HG02588 (cell line): ENCODE results near the gene RERE.

ENCODE experiments used
- ATAC-seq: cut with Tn5 transposase; IDR thresholded peaks from one replicate; pipeline ENCODE4 v1.9.1; 2021; ENCODE audit warnings: mild to moderate bottlenecking, moderate library complexity; ENCODE audit not compliant: unreplicated experiment

RERE gene

GRCh38 chr1:8374356-8374755 is 443.1 kb downstream of the RERE start:
- ATAC-seq = no peak

GRCh38 chr1:8373581-8374241 is 443.7 kb downstream of the RERE start:
- ATAC-seq = no peak

- no peak for ATAC-seq
Observed at GRCh38 chr1:8373125-8373524, 444.3 kb downstream of the RERE start.

DNA sequence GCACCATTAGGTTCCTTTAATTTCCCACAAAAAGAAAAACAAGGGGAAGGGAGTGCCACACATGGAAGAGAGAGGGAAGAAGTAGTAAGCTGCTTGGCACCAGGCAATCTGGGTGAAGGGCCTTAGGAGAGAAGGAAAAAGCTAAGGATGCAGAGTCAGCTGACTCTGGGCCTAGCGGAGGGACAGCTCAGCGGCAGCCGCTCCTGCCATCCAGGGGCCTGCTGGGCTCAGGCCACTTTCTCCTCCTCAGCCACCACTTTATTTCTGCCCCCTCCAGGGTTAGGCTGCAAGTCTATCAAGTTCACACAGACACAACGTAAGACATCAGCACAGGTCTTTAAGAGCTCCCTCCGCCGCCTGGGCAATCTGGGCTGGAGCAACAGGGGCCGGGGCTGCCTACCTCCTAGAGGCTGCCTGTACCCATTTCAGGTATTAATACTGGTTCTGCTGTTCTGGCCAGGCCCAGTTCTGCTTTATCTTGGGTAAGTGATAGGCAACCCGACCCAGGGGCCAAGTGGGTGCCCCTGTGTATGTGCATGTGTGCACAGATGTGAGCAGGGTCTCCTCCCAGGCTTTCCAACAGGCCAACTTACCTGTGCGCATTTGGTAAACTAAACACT is 446.0 kb downstream of the RERE start:
- ATAC-seq = no peak

DNA sequence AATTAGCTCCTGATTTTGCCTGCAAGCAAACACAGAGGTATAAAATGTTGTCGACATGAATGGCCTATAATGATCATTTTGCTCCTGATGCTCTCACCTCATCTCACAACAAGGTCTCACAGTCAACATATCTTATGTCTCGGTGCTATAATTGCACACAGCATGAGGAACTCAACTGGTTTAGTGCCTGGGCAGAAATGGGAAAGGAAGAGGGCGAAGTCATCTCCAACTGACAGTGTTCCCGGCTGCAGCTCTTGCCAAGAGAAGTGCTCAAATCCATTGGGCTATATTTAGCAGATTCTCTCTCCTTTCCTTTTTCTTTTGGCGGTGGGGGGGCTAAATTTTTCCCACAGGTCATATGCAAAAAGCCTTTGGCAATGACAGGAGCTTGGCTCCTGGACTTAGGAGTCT is 446.5 kb downstream of the RERE start:
- ATAC-seq = no peak

DNA sequence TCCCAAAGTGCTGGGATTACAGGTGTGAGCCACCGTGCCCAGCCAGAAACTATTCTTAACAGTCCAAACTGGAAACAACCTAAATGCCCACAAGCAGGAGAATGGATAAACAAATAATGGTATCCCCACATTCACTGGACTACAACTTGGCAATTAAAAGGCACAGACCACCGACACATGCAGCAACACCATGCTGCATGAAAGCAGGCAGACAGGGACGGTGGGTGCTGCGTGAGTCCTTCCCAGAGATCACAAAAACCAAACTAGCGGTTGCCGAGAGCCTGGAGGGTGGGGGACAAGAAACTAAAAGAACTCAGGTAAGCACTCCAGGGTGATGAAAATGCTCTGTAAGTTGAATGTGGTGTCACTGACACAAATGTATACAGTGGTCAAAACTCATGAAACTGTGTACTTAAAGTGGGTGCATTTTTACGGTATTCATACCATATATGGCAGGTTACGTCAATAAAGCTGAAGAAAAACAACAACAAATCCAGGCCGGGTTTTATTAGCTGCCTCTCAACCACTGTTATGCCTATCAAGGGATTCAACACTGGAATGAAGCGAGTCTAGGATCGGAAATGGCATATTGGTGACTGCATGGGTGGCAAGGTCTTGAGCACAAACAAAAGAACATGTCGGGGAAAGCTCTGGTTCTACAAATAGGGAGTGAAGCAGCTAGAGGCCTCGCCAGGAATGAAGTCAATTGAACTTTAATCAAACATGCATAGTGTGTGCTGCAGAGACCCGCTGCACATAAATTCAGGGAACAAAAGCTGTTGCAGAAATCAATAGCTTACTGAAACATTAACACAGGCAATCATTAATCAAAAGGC is 447.2 kb downstream of the RERE start:
- ATAC-seq = no peak

DNA sequence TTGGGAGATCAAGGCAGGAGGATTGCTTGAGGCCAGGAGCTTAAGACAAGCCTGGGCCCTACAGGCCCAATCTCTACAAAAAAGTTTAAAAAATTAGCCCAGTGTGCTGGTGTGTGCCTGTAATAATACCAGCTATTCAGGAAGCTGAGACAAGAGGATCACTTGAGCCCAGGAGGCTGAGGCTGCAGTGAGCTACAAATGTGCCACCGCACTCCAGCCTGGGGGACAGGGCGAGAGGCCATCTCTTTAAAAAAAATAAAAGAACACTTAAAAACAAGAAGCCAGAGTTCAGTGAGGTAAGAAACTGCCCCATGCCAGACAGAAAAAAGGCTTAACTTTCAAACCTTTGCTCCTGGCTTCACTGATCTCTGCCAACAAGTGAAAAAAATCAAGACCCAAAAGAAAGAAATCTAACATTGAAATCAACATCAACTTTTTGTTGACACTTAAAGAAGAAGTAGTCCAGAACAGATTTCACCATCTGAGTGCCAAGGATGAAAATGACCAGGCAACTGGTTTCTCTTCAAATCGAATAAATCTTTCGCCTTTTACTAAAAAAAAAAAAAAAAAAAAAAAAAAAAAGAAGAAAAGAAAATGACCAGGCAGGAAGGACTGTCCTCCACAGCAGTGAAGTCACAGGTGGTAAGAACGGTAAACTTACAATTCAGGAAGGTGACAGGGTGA is 448.3 kb downstream of the RERE start:
- ATAC-seq = no peak

DNA sequence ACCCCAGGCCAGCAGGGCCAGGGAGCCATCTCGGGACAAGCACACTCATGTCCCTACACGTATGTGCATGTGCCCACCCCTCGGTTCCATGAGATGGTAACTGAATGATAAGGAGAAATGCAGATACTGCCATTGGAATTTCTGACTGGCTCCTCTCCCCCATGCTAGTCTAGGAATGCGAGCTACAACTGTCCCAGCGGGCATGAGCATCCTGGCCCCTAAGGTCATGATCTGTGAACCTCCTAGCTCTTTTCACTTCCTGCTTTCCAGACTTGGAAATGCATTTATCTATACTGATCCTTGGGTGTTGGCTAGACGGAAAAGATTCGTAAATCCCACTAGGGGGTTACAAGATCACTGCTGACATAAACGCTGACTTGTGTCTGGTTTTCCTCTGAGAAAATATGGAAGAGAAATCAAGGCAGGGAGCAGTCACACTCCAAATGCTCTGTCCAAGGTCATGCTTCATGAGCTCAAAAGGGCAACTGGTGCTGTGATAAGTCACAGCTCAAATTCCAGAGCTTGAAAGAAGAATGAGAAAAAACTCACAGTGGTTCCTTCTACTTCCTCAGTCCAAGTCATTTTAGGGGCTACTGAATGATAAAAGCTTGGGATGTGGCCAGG is 449.8 kb downstream of the RERE start:
- ATAC-seq = no peak

DNA sequence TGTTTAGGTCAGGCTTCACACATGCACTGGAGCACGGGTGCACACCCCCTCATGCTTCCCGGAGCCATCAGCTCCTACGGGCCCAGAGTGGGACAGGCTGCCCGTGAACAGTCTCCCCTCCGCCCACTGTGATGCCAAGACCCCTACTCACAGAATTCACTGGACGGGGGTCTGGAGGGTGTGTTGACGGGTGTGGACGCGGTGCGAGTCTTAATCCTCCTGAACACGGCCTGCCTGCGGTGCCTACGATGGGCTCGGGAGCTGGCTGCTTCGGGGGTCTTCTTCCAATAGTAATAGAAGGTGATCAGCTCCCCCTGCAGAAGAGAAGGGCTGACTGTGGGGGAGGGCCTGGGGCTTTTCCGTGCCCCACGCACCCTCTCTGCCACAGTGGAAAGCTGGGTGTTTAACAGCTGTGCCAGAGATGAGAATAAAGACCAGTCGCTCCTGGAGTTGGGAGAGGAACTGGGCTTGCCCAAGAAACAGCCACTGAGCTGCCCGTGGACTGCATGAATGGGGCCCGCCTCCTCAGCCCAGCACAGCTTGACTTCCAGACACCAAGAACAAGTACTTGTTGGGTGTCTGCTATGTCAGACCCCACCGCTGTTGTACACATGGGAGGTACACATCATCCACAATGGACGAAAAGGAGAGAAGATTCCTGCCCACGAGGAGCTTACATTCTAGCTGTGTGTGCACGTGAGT is 451.6 kb downstream of the RERE start:
- no peak for ATAC-seq

DNA sequence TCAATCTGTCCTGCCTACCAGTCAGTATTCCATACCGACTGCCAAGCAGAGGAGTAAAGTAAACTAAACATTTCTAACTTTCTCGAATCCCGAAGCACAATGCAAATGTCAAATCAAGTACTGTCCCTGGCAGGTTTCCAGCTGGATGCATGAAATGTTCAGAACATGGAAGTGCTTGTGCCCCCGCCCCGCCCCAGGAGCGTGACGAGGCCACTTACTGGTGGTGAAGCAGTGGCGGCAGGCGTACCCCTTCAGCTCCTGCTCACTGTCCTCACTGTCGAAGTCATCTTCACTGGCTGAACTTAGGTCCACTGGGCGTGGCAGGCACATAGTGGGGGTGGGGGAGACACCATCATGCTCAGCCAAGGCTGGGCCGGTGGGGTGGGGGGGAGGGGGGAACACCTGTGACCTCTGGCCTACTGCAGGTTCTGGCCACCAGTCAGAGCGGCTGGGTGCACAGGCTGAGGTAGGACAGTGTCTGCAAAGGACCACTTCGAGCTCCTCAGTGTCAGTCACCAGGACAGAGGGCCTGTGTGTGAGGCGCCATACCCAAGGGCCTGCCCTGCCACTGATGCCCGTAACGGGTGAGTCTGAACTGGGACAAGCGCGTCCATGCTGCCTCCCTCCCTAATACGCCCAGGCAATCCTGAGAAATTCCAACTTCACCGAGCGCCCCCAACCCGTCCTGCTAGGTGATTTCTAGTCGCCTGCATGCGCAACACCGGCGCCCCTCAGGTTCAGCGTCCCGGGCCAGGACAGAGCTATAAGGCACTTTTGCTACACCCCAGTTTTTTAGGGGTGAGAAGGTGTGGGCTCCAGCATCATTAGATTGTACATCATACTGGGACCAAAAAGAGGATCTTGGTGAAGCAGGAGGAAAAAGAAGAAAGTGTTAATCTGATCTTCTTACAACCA is 452.7 kb downstream of the RERE start:
- ATAC-seq = no peak

DNA sequence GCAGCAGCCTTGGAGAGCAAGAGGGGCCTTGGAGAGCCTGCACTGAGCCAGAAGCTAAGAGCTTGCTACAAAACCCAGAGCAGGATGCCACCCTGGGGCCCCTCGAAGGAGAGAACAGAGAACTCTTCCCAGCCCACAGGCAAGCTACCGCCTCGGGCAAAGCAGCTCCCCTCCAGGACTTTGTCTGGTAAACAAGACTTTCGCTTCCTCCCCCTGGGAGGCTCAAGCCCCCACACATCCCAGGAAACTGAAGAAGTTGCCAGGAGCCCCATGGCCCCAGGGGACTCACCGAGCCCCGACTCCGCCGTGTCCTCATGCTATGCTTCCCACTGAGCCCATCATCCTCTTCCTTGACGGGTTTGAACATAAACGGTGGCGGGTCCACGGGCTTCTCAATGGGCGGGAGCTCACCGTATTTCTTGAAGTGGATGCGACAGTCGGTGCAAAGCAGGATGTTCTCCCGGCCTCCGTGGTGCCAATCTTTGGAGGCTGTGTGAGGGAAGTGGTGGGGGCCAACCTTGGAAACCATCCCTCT is 453.6 kb downstream of the RERE start:
- ATAC-seq = no peak

DNA sequence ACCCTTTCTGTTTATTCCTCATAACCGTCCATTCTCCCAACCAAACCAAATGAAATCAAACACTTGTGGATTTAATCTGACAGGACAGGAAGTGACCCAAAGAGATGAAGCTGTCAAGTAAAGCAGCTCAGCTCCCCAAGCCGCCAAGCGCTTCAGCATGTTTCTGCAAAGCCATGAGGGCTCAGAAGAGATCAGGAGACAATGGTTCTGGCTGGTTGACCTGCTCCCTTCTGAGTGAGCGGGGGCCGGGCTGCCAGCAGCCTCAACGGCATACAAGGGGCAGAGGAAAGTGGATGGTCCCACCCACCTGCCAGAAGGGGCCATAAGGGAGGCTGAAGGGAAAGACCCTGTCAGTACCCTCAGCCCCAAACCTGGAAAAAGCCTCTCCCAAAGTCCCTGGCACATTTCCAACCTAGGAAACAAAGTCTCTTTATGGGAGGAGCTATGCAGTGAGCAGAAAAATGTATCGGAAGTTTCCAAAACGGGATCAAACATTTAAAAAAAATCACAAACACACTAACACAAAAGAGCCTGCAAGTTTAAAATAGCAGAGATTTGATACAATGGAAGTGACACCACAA is 454.2 kb downstream of the RERE start:
- ATAC-seq = no peak

DNA sequence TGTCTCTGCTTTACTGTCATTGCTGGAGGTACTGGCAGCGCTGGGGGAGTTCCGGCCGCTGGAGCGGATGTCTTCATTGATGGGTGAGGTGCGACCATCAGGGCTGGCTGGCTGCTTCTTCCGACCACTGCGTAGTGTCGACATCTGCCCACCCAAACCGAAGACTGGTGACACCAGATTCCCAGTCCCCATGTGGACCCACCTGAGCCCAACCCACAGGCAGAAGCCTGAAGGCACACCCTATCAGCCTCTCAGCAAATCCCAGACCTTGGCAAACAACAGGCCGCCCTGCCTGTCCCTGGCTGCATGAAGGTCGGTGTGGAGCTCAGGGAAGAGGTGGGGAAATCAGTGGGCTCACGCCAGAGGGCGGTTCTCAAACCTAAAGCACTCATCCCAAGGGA is 454.7 kb downstream of the RERE start:
- no peak for ATAC-seq

DNA sequence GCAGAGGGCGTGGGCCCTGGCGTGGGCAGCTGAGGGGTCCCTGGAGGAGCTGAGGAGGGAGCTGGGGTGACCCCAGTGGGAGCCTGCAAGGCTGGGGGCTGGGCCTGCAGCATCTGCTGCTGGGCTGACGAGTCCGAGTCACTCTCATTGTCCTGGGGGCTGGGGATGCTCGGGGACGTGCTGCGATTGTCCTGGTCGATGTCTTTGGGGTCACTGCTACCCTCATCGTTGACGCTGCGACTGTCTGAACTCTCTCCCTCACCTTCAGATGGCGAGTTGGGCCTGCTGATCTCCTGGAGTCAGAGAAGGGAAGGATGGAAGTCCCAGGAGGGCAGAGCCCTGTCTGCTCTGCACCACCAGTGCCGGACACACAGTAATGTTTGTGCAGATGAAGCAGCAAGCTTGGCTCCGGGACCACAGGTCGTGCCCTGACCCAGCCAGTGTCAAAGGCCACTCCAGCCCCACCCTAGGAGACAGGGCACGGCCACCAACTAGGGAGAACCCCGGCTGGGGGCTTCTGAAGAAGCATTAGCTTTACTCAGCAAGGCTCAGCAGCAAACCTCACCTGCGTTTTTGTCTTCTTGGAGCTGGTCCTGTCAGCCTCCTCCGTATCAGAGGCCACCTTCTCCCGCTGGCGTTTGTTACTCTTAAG is 456.1 kb downstream of the RERE start:
- no peak for ATAC-seq

- ATAC-seq = no peak
Observed at GRCh38 chr1:8360493-8361197, 456.8 kb downstream of the RERE start.

- no peak for ATAC-seq
Observed at GRCh38 chr1:8359617-8360481, 457.6 kb downstream of the RERE start.
